ENCODE results near the gene THSD7A.

THSD7A gene

GRCh38 chr7:11593322-11593721, 238.7 kb downstream of the THSD7A start:
- TF ChIP-seq EZH2phosphoT487 (IDR thresholded peaks at IDR 0.05; ENCODE audit: low read length) (no peak), EZH2 (optimal IDR thresholded peaks at IDR 0.05; ENCODE audit: low read depth, low read length) (no peak), CTCF (IDR thresholded peaks at IDR 0.05; ENCODE audit: low read length) (no peak)
- Histone ChIP-seq H3K36me3 (replicated peaks; ENCODE audit: insufficient read depth, low read length) (no peaks in the 10 kb centered on the region), H2AFZ (ENCODE audit: low read length) (no peak overlapping the region), H3K4me2 (ENCODE audit: low read depth, low read length) (no peak overlapping the region), H3K27ac (ENCODE audit: low read length) (no peak overlapping the region), H3F3A (ENCODE audit: insufficient read depth, low read length) (no peaks in the 10 kb centered on the region), H3K27me3 (replicated peaks; ENCODE audit: insufficient read depth, low read length) (no peaks in the 10 kb centered on the region), H3K9ac (ENCODE audit: low read length) (no peak overlapping the region), H3K4me1 (ENCODE audit: low read length) (no peaks in the 10 kb centered on the region), H3K4me3 (ENCODE audit: low read length) (no peak overlapping the region), H4K20me1 (ENCODE audit: insufficient read depth, low read length) (no peaks in the 10 kb centered on the region), H3K79me2 (ENCODE audit: low read length) (no peaks in the 10 kb centered on the region), H3K9me2 (replicated peaks; ENCODE audit: insufficient read depth, low read length) (no peaks in the 10 kb centered on the region), H3K9me3 (replicated peaks; ENCODE audit: insufficient read depth, low read length) (no peaks in the 10 kb centered on the region)
- DNase-seq: no peak

GRCh38 chr7:11592699-11593098, 239.3 kb downstream of the THSD7A start:
- Histone ChIP-seq H2AFZ (ENCODE audit: low read length) (no peak overlapping the region), H3F3A (ENCODE audit: insufficient read depth, low read length) (no peaks in the 10 kb centered on the region), H3K4me2 (ENCODE audit: low read depth, low read length) (no peak overlapping the region), H3K79me2 (ENCODE audit: low read length) (no peaks in the 10 kb centered on the region), H3K9me2 (replicated peaks; ENCODE audit: insufficient read depth, low read length) (no peaks in the 10 kb centered on the region), H4K20me1 (ENCODE audit: insufficient read depth, low read length) (no peaks in the 10 kb centered on the region), H3K27me3 (replicated peaks; ENCODE audit: insufficient read depth, low read length) (no peaks in the 10 kb centered on the region), H3K9ac (ENCODE audit: low read length) (no peak overlapping the region), H3K4me3 (ENCODE audit: low read length) (no peak overlapping the region), H3K27ac (ENCODE audit: low read length) (no peak overlapping the region), H3K4me1 (ENCODE audit: low read length) (no peaks in the 10 kb centered on the region), H3K36me3 (replicated peaks; ENCODE audit: insufficient read depth, low read length) (no peaks in the 10 kb centered on the region), H3K9me3 (replicated peaks; ENCODE audit: insufficient read depth, low read length) (no peaks in the 10 kb centered on the region)
- no peak for TF ChIP-seq EZH2 (optimal IDR thresholded peaks at IDR 0.05; ENCODE audit: low read depth, low read length)
- TF ChIP-seq CTCF (IDR thresholded peaks at IDR 0.05; ENCODE audit: low read length): no peak
- TF ChIP-seq EZH2phosphoT487 (IDR thresholded peaks at IDR 0.05; ENCODE audit: low read length): no peak
- DNase-seq: no peak

- H2AFZ ChIP-seq (ENCODE audit: low read length): no peak overlapping the region
- H3K27me3 ChIP-seq (replicated peaks; ENCODE audit: insufficient read depth, low read length): no peaks in the 10 kb centered on the region
- H3K4me2 ChIP-seq (ENCODE audit: low read depth, low read length): no peak overlapping the region
- no peaks in the 10 kb centered on the region for H3K36me3 ChIP-seq (replicated peaks; ENCODE audit: insufficient read depth, low read length)
- no peaks in the 10 kb centered on the region for H3K9me3 ChIP-seq (replicated peaks; ENCODE audit: insufficient read depth, low read length)
- H3K9ac ChIP-seq (ENCODE audit: low read length): no peak overlapping the region
- no peak overlapping the region for H3K27ac ChIP-seq (ENCODE audit: low read length)
- H4K20me1 ChIP-seq (ENCODE audit: insufficient read depth, low read length): no peaks in the 10 kb centered on the region
- no peaks in the 10 kb centered on the region for H3K4me1 ChIP-seq (ENCODE audit: low read length)
- H3K79me2 ChIP-seq (ENCODE audit: low read length): no peaks in the 10 kb centered on the region
- H3K9me2 ChIP-seq (replicated peaks; ENCODE audit: insufficient read depth, low read length): no peaks in the 10 kb centered on the region
- H3K4me3 ChIP-seq (ENCODE audit: low read length): no peak overlapping the region
- no peak for TF ChIP-seq EZH2 (optimal IDR thresholded peaks at IDR 0.05; ENCODE audit: low read depth, low read length)
- TF ChIP-seq EZH2phosphoT487 (IDR thresholded peaks at IDR 0.05; ENCODE audit: low read length): no peak
- TF ChIP-seq CTCF (IDR thresholded peaks at IDR 0.05; ENCODE audit: low read length): no peak
- H3F3A ChIP-seq (ENCODE audit: insufficient read depth, low read length): no peaks in the 10 kb centered on the region
- no peak for DNase-seq
Measured at GRCh38 chr7:11591943-11592342, 240.1 kb downstream of the THSD7A start.
